Measurements from ENCODE around the gene NCAPG. TPM values are rescaled to one million over a fixed set of nuclear protein-coding genes. Genes with fewer than 3 reads are reported as not detected.

Gene NCAPG
- total and polyA plus RNA-seq, 10 of the 15 experiments (the other 5 are each of a cell fraction or from before 2014, with no cell fraction given), result 17.3 to 93.9 (median 53.7) TPM

DNA sequence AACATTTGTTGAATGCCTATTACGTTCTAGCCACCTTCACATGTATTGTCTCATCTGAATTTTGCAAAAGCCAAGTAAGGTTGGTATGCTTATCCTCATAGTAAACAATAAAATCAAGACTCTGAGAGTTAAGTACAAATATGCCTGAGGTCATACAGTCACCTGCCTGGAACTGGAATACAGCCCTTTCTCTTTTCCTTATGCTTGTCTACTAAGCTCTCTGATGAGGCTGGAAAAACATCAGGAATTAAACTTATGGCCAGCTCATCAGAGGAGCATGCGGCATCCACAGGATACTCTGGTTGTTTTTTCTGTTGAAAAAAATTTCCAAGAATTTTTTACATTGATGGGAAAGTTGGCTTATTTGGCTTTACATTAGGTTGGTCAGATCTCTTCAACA, 35.5 kb downstream of the NCAPG start:
- BruUV-seq (replicated peaks), result no TSS peak
- TF ChIP-seq ZSCAN29 (IDR thresholded peaks at IDR 0.05), result no peak
- TF ChIP-seq ZNF384 (IDR thresholded peaks at IDR 0.05; ENCODE audit: borderline replicate concordance, low read depth, low read length), result no peak
- TF ChIP-seq RB1 (IDR thresholded peaks at IDR 0.05; ENCODE audit: borderline replicate concordance), result no peak
- TF ChIP-seq BHLHE40 (IDR thresholded peaks at IDR 0.05; ENCODE audit: borderline replicate concordance in 1 of 2, low read depth in 2 of 2, low read length in 1 of 2), result no peak
- no peak for TF ChIP-seq BACH1 (IDR thresholded peaks at IDR 0.05; ENCODE audit: borderline replicate concordance)
- no peak for TF ChIP-seq CREB1 (IDR thresholded peaks at IDR 0.05; ENCODE audit: low read depth)
- no peak for TF ChIP-seq BCL3 (IDR thresholded peaks at IDR 0.05; ENCODE audit: borderline replicate concordance, insufficient read depth, low read depth, low read length, poor library complexity, severe bottlenecking)
- TF ChIP-seq SREBF2 (IDR thresholded peaks at IDR 0.05; ENCODE audit: low read length), result no peak
- no peak for TF ChIP-seq IRF3 (IDR thresholded peaks at IDR 0.05)
- no peak for TF ChIP-seq NFYA (IDR thresholded peaks at IDR 0.05; ENCODE audit: borderline replicate concordance, low read depth, low read length)
- no peak for TF ChIP-seq RELA (IDR thresholded peaks at IDR 0.05; ENCODE audit: borderline replicate concordance, partially characterized antibody)
- TF ChIP-seq, protein P1, sequence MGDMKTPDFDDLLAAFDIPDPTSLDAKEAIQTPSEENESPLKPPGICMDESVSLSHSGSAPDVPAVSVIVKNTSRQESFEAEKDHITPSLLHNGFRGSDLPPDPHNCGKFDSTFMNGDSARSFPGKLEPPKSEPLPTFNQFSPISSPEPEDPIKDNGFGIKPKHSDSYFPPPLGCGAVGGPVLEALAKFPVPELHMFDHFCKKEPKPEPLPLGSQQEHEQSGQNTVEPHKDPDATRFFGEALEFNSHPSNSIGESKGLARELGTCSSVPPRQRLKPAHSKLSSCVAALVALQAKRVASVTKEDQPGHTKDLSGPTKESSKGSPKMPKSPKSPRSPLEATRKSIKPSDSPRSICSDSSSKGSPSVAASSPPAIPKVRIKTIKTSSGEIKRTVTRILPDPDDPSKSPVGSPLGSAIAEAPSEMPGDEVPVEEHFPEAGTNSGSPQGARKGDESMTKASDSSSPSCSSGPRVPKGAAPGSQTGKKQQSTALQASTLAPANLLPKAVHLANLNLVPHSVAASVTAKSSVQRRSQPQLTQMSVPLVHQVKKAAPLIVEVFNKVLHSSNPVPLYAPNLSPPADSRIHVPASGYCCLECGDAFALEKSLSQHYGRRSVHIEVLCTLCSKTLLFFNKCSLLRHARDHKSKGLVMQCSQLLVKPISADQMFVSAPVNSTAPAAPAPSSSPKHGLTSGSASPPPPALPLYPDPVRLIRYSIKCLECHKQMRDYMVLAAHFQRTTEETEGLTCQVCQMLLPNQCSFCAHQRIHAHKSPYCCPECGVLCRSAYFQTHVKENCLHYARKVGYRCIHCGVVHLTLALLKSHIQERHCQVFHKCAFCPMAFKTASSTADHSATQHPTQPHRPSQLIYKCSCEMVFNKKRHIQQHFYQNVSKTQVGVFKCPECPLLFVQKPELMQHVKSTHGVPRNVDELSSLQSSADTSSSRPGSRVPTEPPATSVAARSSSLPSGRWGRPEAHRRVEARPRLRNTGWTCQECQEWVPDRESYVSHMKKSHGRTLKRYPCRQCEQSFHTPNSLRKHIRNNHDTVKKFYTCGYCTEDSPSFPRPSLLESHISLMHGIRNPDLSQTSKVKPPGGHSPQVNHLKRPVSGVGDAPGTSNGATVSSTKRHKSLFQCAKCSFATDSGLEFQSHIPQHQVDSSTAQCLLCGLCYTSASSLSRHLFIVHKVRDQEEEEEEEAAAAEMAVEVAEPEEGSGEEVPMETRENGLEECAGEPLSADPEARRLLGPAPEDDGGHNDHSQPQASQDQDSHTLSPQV (IDR thresholded peaks at IDR 0.05), result no peak
- no peak for TF ChIP-seq GATAD2B (conservative IDR thresholded peaks at IDR 0.05; ENCODE audit: low read depth)
- TF ChIP-seq MYC (IDR thresholded peaks at IDR 0.05; ENCODE audit: insufficient read depth, insufficient read length, insufficient replicate concordance, low read length, severe bottlenecking), result no peak
- intact Hi-C loops (cut with micrococcal nuclease; ENCODE audit: unreplicated experiment) (no loop called here), in situ Hi-C loops (cut with MboI) (no loop called here)
- no peak for DNase-seq (ENCODE audit: low read depth, low spot score)
- 95% methylated on average over 2 of the region's 2 CpGs for WGBS (ENCODE audit: insufficient coverage, insufficient replicate concordance, low lambda C conversion rate, missing lambda C conversion rate)
- no peaks in the 10 kb centered on the region for H3K79me2 ChIP-seq (ENCODE audit: control insufficient read depth, insufficient read depth, low read length)
- RAD21 ChIA-PET (ENCODE audit: unreplicated experiment), result no interaction called here
- no peaks in the 10 kb centered on the region for H3K9me3 ChIP-seq (replicated peaks; ENCODE audit: control insufficient read depth, insufficient read depth, low read length)
- H3K27ac ChIP-seq (ENCODE audit: control insufficient read depth, insufficient read depth), result no peak overlapping the region
- CTCF ChIA-PET, result no interaction called here
- POLR2A ChIA-PET, result no interaction called here
- no peaks in the 10 kb centered on the region for H3K4me1 ChIP-seq (ENCODE audit: control insufficient read depth, insufficient read depth, low read length)
- no peak for FAIRE-seq
- peaks cover 4 to 12% of the 10 kb centered on the region in 2 experiments; a peak in 3 of 4 replicates for H3K36me3 ChIP-seq (ENCODE audit: control insufficient read depth in 2 of 2, insufficient read depth in 2 of 2, low read length in 1 of 2)
- no peak for ATAC-seq
- H3K4me2 ChIP-seq (ENCODE audit: control insufficient read depth, insufficient read depth), result no peak overlapping the region
- no peak overlapping the region for H3K4me3 ChIP-seq
- H2AFZ ChIP-seq (ENCODE audit: control insufficient read depth, low read depth, low read length), result no peak overlapping the region
- H3K9ac ChIP-seq (ENCODE audit: control insufficient read depth, insufficient read depth, low read length), result no peak overlapping the region
- SMC1A ChIA-PET (ENCODE audit: uncharacterized antibody, unreplicated experiment), result interaction anchor here (1.4 kb wide), 1 partner anchor 30 kb away, joined by 3 read pairs; no protein-coding TSS in a partner anchor
- no peaks in the 10 kb centered on the region for H3K27me3 ChIP-seq (replicated peaks in 1 of 2; ENCODE audit: control insufficient read depth in 2 of 2, insufficient read depth in 2 of 2, low read length in 1 of 2)
- no peaks in the 10 kb centered on the region for H4K20me1 ChIP-seq (ENCODE audit: control insufficient read depth, insufficient read depth)

Measured in GM12878 (cell line).